Uterus (tissue), 2 donors: ENCODE measurements around the gene ACTA2.

ENCODE experiments used
- CTCF ChIP-seq, 4 experiments: fragments of 200-600 bp in 2 of 4; fragments of 450-650 bp in 2 of 4; sonication (generic) in 2 of 4; IDR thresholded peaks; one replicate each; pipeline ENCODE4 v1.5.1; 2016 to 2019; ENCODE audit warnings: antibody characterized with exemption in 4 of 4, mild to moderate bottlenecking in 2 of 4, moderate library complexity in 1 of 4
- POLR2A ChIP-seq, 2 donors: fragments of 450-650 bp; IDR thresholded peaks; one replicate each; pipeline ENCODE4 v1.6.1; 2016; ENCODE audit warnings: antibody characterized with exemption in 2 of 2, mild to moderate bottlenecking in 1 of 2, moderate library complexity in 1 of 2

- TF ChIP-seq POLR2A (IDR thresholded peaks at IDR 0.05) = no peak
- no peak for TF ChIP-seq CTCF (IDR thresholded peaks at IDR 0.05)
These were observed 12.4 kb upstream of the ACTA2 start for GRCh38 chr10:88964869-88965415.
